C1 segment of cervical spinal cord (tissue), 14 donors: Measurements from ENCODE around the gene STX2.
"Not testable (repeated sequence)": the region's sequence is repeated elsewhere in the genome, so short reads cannot be mapped to it uniquely, and the experiment has no call there.

Experiments used
- DNase-seq, 14 donors: peaks; one replicate each; lab custom pipeline; 2025; lab: John Stamatoyannopoulos, UW

Gene STX2

GRCh38 chr12:130838951-130839769, at the start of gene STX2:
Gene STX2 (minus strand): TSS chr12:130839250. CDS start chr12:130839099, 151 bp downstream.
- peak in 13 of 14 donors; percentile 59 to 96 (median 83) for DNase-seq

GRCh38 chr12:130887190-130887589, 48.1 kb upstream of the STX2 start:
- DNase-seq: not testable (repeated sequence)

GRCh38 chr12:130881548-130881947, 42.5 kb upstream of the STX2 start:
- no peak for DNase-seq

GRCh38 chr12:130881046-130881445, 42.0 kb upstream of the STX2 start:
- DNase-seq: no peak

GRCh38 chr12:130880411-130880885, 41.4 kb upstream of the STX2 start:
- no peak for DNase-seq

- DNase-seq: no peak
Measured at GRCh38 chr12:130879781-130880389, 40.8 kb upstream of the STX2 start.

GRCh38 chr12:130879212-130879686, 40.2 kb upstream of the STX2 start:
- no peak for DNase-seq

- no peak for DNase-seq
Measured at GRCh38 chr12:130878193-130879185, 39.4 kb upstream of the STX2 start.

GRCh38 chr12:130877333-130877732, 38.3 kb upstream of the STX2 start:
- DNase-seq: no peak

- no peak for DNase-seq
Measured at GRCh38 chr12:130876758-130877157, 37.7 kb upstream of the STX2 start.

- DNase-seq: no peak
Measured at GRCh38 chr12:130876297-130876696, 37.2 kb upstream of the STX2 start.

- DNase-seq: peak in 2 of 14 donors; percentile 2 to 5
Measured at GRCh38 chr12:130875708-130876107, 36.7 kb upstream of the STX2 start.

- no peak for DNase-seq
Measured at GRCh38 chr12:130875193-130875592, 36.1 kb upstream of the STX2 start.

GRCh38 chr12:130874696-130875095, 35.6 kb upstream of the STX2 start:
- DNase-seq: no peak

- DNase-seq: no peak
Measured at GRCh38 chr12:130873825-130874224, 34.8 kb upstream of the STX2 start.

- DNase-seq: no peak
Measured at GRCh38 chr12:130873106-130873795, 34.2 kb upstream of the STX2 start.

GRCh38 chr12:130872179-130873096, 33.4 kb upstream of the STX2 start:
- DNase-seq: peak in 8 of 14 donors; percentile 38 to 78 (median 61)

- peak; percentile 36 to 94 (median 84) for DNase-seq
Measured at GRCh38 chr12:130871286-130872178, 32.5 kb upstream of the STX2 start, which contains the start of gene RAN. Gene RAN (plus strand): TSS chr12:130872066. CDS start chr12:130872594, 528 bp downstream.
